ENCODE data around the gene TPSD1. TPM values are rescaled to one million over a fixed set of nuclear protein-coding genes. Genes with fewer than 3 reads are reported as not detected.

The TPSD1 gene
- total RNA-seq, 2 donors from 2014 or later = 1.6 TPM; not detected in 1

GRCh38 chr16:1259760-1260068 lies 3.8 kb downstream of the TPSD1 start:
- Histone ChIP-seq H3K4me3 (no peak overlapping the region), H3K27ac (no peak overlapping the region), H3K27me3 (peaks cover 0 to 10% of the 10 kb centered on the region in 2 donors), H3K4me1 (peaks cover 9% of the 10 kb centered on the region), H3K36me3 (replicated peaks in 1 of 2; ENCODE audit: insufficient read depth in 1 of 2, low read depth in 2 of 2) (no peaks in the 10 kb centered on the region), H3K9me3 (no peaks in the 10 kb centered on the region)
- DNase-seq = no peak
- intact Hi-C loops (cut with DNase I) = no loop called here
- TF ChIP-seq CTCF (IDR thresholded peaks at IDR 0.05) = no peak
- TF ChIP-seq POLR2A (IDR thresholded peaks at IDR 0.05) = no peak
- WGBS, 2 donors = 13 to 24% methylated on average over 2 to 11 of the region's 11 CpGs
- no peak for ATAC-seq

- DNase-seq (no peak), ATAC-seq (no peak)
- no peaks in the 10 kb centered on the region for H3K36me3 ChIP-seq (replicated peaks in 1 of 2; ENCODE audit: insufficient read depth in 1 of 2, low read depth in 2 of 2)
- no peak for TF ChIP-seq POLR2A (IDR thresholded peaks at IDR 0.05)
- peaks cover 9% of the 10 kb centered on the region for H3K4me1 ChIP-seq
- H3K4me3 ChIP-seq = no peak overlapping the region
- peaks cover 0 to 10% of the 10 kb centered on the region in 2 donors for H3K27me3 ChIP-seq
- no peak overlapping the region for H3K27ac ChIP-seq
- intact Hi-C loops (cut with DNase I) = no loop called here
- WGBS, 2 donors = 57% methylated on average over 33 of the region's 36 CpGs; no CpG with 5 or more reads in 1 of the 2 donors
- H3K9me3 ChIP-seq = no peaks in the 10 kb centered on the region
Observed at GRCh38 chr16:1260101-1260680, 4.3 kb downstream of the TPSD1 start.

- DNase-seq = no peak
- no peak for ATAC-seq
- Histone ChIP-seq H3K27ac (no peak overlapping the region), H3K4me1 (peaks cover 9% of the 10 kb centered on the region), H3K27me3 (peaks cover 0 to 10% of the 10 kb centered on the region in 2 donors), H3K36me3 (replicated peaks in 1 of 2; ENCODE audit: insufficient read depth in 1 of 2, low read depth in 2 of 2) (no peaks in the 10 kb centered on the region), H3K4me3 (no peak overlapping the region), H3K9me3 (no peaks in the 10 kb centered on the region)
- 7 to 15% methylated on average over 11 to 43 of the region's 47 CpGs for WGBS, 2 donors
- intact Hi-C loops (cut with DNase I) = no loop called here
- TF ChIP-seq CTCF (IDR thresholded peaks at IDR 0.05) = no peak
Observed at GRCh38 chr16:1261131-1261892, 5.4 kb downstream of the TPSD1 start.

- Histone ChIP-seq H3K36me3 (replicated peaks in 1 of 2; ENCODE audit: insufficient read depth in 1 of 2, low read depth in 2 of 2) (no peaks in the 10 kb centered on the region), H3K4me1 (peaks cover 9% of the 10 kb centered on the region), H3K27me3 (peaks cover 0 to 10% of the 10 kb centered on the region in 2 donors), H3K4me3 (no peak overlapping the region), H3K9me3 (no peaks in the 10 kb centered on the region), H3K27ac (no peak overlapping the region)
- ATAC-seq (no peak), DNase-seq (no peak)
- WGBS, 2 donors = 59 to 65% methylated on average over 8 to 30 of the region's 32 CpGs
- no peak for TF ChIP-seq CTCF (IDR thresholded peaks at IDR 0.05)
- TF ChIP-seq POLR2A (IDR thresholded peaks at IDR 0.05) = no peak
- intact Hi-C loops (cut with DNase I) = no loop called here
Observed at GRCh38 chr16:1262210-1262845, 6.5 kb downstream of the TPSD1 start.

- ATAC-seq = no peak
- 54 to 86% methylated on average over 1 to 9 of the region's 9 CpGs for WGBS, 2 donors
Observed at GRCh38 chr16:1262846-1263221, 7.0 kb downstream of the TPSD1 start.

More at GRCh38 chr16:1262846-1263221, 7.0 kb downstream of the TPSD1 start:
- TF ChIP-seq CTCF (IDR thresholded peaks at IDR 0.05) (no peak), POLR2A (IDR thresholded peaks at IDR 0.05) (no peak)
- intact Hi-C loops (cut with DNase I) = no loop called here
- Histone ChIP-seq H3K4me3 (no peak overlapping the region), H3K9me3 (no peaks in the 10 kb centered on the region), H3K27ac (no peak overlapping the region), H3K36me3 (replicated peaks in 1 of 2; ENCODE audit: insufficient read depth in 1 of 2, low read depth in 2 of 2) (no peaks in the 10 kb centered on the region), H3K27me3 (peaks cover 0 to 10% of the 10 kb centered on the region in 2 donors), H3K4me1 (peaks cover 9% of the 10 kb centered on the region)
- DNase-seq = no peak
